ENCODE data around the gene DENND1A.

Gene DENND1A

DNA sequence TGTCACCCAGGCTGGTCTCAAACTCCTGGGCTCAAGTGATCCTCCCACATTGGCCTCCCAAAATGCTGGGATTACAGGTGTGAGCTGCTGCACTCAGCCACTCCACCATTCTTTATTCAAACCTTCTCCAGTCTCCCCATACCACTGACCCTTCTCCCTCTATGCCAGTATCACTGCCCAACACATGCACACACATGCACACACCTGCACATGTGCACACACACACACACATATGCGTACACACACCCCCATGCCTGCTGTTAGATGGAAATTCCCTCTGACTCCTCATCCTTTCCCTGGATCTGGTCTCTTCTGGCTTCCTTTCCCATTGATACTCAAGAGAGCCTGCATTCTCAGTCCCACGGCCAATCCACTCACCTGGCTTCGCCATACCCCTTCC lies 404.0 kb downstream of the DENND1A start:
- no peak overlapping the region for H3K4me3 ChIP-seq (ENCODE audit: control insufficient read depth, low read depth, low read length)
- TF ChIP-seq, protein P1, sequence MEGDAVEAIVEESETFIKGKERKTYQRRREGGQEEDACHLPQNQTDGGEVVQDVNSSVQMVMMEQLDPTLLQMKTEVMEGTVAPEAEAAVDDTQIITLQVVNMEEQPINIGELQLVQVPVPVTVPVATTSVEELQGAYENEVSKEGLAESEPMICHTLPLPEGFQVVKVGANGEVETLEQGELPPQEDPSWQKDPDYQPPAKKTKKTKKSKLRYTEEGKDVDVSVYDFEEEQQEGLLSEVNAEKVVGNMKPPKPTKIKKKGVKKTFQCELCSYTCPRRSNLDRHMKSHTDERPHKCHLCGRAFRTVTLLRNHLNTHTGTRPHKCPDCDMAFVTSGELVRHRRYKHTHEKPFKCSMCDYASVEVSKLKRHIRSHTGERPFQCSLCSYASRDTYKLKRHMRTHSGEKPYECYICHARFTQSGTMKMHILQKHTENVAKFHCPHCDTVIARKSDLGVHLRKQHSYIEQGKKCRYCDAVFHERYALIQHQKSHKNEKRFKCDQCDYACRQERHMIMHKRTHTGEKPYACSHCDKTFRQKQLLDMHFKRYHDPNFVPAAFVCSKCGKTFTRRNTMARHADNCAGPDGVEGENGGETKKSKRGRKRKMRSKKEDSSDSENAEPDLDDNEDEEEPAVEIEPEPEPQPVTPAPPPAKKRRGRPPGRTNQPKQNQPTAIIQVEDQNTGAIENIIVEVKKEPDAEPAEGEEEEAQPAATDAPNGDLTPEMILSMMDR (conservative IDR thresholded peaks at IDR 0.05; ENCODE audit: control insufficient read depth, insufficient read depth, low read depth, low read length), result no peak
- no peak for DNase-seq (ENCODE audit: low read depth)

GRCh38 chr9:123525424-123525823 lies 404.5 kb downstream of the DENND1A start:
- no peak overlapping the region for H3K4me3 ChIP-seq (ENCODE audit: control insufficient read depth, low read depth, low read length)
- TF ChIP-seq, protein P1 (conservative IDR thresholded peaks at IDR 0.05; ENCODE audit: control insufficient read depth, insufficient read depth, low read depth, low read length), result no peak
- no peak for DNase-seq (ENCODE audit: low read depth)

- no peak for DNase-seq (ENCODE audit: low read depth)
- TF ChIP-seq, protein P1 (conservative IDR thresholded peaks at IDR 0.05; ENCODE audit: control insufficient read depth, insufficient read depth, low read depth, low read length), result no peak
Observed at GRCh38 chr9:123524866-123525265, 405.1 kb downstream of the DENND1A start.

GRCh38 chr9:123523845-123524244 lies 406.1 kb downstream of the DENND1A start:
- H3K4me3 ChIP-seq (ENCODE audit: control insufficient read depth, low read depth, low read length), result no peak overlapping the region
- TF ChIP-seq, protein P1 (conservative IDR thresholded peaks at IDR 0.05; ENCODE audit: control insufficient read depth, insufficient read depth, low read depth, low read length), result no peak
- no peak for DNase-seq (ENCODE audit: low read depth)

More at GRCh38 chr9:123524866-123525265, 405.1 kb downstream of the DENND1A start:
- H3K4me3 ChIP-seq (ENCODE audit: control insufficient read depth, low read depth, low read length), result no peak overlapping the region

DNA sequence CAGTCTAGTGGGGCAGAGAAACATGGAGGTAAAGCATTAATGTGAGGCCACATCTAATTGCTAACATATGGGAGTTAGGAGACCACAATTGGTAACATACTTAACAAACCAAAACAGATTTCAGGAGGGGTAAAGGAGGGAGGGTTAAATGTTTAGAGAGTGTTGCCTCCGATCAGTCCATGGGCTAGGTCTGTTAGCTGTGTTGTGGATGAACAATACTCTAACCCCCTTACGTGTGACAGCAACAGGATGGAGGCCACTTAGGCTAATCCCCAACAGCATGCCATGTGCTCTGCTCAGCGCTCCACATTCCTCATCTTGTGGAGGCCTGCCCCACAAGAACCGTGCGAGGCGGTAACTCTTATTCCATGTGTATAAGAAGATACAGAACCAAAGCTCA lies 406.9 kb downstream of the DENND1A start:
- DNase-seq (ENCODE audit: low read depth), result no peak
- TF ChIP-seq, protein P1 (conservative IDR thresholded peaks at IDR 0.05; ENCODE audit: control insufficient read depth, insufficient read depth, low read depth, low read length), result no peak
- H3K4me3 ChIP-seq (ENCODE audit: control insufficient read depth, low read depth, low read length), result no peak overlapping the region

DNA sequence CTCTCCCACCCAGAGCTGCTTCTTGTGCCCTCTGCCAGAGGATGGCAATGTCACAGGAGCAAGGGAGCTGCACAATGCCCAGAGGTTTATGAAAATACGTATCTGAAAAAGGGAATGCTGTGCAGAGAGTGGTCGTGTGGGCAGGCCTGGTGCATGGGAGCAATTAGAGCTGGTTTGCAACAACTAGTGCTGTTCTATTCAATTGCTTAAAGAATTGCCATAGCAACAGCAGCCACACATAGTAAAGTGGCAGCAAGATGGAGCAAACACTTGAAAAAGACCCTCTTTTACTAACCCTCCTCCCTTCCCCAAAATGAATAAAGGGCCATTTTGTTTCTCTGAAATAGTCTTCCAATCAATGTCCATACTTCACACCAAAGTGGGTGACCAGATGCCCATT lies 407.7 kb downstream of the DENND1A start:
- no peak overlapping the region for H3K4me3 ChIP-seq (ENCODE audit: control insufficient read depth, low read depth, low read length)
- no peak for DNase-seq (ENCODE audit: low read depth)
- TF ChIP-seq, protein P1 (conservative IDR thresholded peaks at IDR 0.05; ENCODE audit: control insufficient read depth, insufficient read depth, low read depth, low read length), result no peak

GRCh38 chr9:123518338-123518737 lies 411.6 kb downstream of the DENND1A start:
- no peak for DNase-seq (ENCODE audit: low read depth)
- TF ChIP-seq, protein P1 (conservative IDR thresholded peaks at IDR 0.05; ENCODE audit: control insufficient read depth, insufficient read depth, low read depth, low read length), result no peak

More at GRCh38 chr9:123518338-123518737, 411.6 kb downstream of the DENND1A start:
- no peak overlapping the region for H3K4me3 ChIP-seq (ENCODE audit: control insufficient read depth, low read depth, low read length)
